ENCODE data around the gene RBM33.

Gene RBM33

DNA sequence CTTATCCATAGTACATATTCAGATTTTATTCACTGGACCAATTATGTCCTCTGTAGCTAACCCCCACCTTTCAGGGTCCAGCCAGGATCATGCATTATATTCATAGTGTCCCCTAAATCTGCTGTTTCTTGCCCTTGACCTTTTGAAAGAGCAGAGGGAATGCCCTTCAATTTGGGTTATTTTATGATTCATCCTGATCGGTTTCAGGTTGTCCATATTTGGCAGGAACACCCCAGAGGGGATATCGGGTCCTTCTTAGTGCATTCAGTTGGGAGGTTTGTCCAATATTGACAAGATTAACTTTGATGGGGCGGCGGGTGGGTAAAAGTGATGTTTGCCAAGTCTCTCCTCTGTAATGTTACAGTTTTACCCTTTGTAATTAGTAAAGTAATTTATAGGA, 106.9 kb downstream of the RBM33 start:
- no peak overlapping the region for H3K4me3 ChIP-seq (ENCODE audit: control insufficient read depth, low read depth, low read length)
- TF ChIP-seq, protein P1, sequence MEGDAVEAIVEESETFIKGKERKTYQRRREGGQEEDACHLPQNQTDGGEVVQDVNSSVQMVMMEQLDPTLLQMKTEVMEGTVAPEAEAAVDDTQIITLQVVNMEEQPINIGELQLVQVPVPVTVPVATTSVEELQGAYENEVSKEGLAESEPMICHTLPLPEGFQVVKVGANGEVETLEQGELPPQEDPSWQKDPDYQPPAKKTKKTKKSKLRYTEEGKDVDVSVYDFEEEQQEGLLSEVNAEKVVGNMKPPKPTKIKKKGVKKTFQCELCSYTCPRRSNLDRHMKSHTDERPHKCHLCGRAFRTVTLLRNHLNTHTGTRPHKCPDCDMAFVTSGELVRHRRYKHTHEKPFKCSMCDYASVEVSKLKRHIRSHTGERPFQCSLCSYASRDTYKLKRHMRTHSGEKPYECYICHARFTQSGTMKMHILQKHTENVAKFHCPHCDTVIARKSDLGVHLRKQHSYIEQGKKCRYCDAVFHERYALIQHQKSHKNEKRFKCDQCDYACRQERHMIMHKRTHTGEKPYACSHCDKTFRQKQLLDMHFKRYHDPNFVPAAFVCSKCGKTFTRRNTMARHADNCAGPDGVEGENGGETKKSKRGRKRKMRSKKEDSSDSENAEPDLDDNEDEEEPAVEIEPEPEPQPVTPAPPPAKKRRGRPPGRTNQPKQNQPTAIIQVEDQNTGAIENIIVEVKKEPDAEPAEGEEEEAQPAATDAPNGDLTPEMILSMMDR (conservative IDR thresholded peaks at IDR 0.05; ENCODE audit: control insufficient read depth, insufficient read depth, low read depth, low read length), result no peak
- DNase-seq (ENCODE audit: low read depth), result no peak

DNA sequence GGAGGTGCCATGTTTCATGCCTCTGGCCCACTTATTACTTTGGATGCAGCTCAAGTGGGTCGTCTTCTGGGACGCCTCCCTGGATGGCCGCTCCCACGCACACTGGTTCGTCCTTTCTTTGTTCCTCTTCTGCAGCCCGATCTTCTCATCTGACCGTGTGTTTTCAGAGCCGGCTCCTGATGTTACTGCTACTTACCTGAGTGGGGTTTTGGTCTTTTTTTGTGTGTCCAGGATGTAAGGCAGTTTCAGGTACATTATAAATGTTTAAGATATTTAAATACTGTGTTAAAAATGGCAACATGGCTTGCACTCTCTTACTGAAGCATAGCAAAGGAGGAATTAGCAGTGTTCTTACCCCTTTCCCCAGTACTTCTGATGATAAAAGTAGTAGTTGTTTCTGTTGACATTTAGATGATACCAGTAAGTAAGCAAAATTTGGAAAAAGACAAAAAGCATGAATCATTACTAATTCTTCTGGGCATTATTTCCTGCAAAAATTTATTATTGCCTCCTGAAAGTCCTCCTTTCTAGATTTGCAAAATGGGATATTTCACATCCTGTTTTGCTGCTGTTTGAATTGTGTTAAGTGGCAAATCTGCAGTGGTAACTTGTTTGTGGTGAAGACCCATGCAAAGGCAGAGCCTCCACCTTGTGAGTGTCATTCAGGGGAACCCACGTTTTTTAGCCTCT, 108.4 kb downstream of the RBM33 start:
- DNase-seq (ENCODE audit: low read depth), result no peak
- H3K4me3 ChIP-seq (ENCODE audit: control insufficient read depth, low read depth, low read length), result no peak overlapping the region
- TF ChIP-seq, protein P1 (conservative IDR thresholded peaks at IDR 0.05; ENCODE audit: control insufficient read depth, insufficient read depth, low read depth, low read length), result no peak

DNA sequence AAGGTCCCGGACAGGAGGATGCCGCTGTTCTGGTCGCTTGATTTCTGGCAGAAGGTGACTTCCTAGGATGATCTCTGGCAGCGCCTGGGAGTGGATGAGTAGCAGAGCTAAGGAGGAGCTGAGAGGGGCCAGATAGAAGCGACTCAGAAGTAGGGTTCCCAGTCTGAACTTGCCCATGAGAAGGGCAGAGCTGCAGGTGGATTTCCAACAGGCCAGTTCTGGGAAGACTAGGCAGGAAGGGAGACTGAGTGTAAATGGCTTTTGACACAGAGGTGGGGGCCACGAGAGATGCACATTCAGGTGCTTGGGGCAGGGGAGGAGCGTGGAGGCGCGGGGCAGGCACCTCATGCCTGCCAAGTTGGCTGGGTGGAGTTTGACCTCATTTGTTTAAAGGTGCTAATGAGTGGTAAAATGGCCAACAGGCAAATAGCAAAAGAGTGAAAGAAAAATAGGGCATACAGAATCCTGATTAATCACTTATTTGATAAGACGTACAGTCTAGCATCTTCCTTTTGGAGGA, 109.0 kb downstream of the RBM33 start:
- H3K4me3 ChIP-seq (ENCODE audit: control insufficient read depth, low read depth, low read length), result no peak overlapping the region
- DNase-seq (ENCODE audit: low read depth), result peak; percentile 31
- TF ChIP-seq, protein P1 (conservative IDR thresholded peaks at IDR 0.05; ENCODE audit: control insufficient read depth, insufficient read depth, low read depth, low read length), result no peak

DNA sequence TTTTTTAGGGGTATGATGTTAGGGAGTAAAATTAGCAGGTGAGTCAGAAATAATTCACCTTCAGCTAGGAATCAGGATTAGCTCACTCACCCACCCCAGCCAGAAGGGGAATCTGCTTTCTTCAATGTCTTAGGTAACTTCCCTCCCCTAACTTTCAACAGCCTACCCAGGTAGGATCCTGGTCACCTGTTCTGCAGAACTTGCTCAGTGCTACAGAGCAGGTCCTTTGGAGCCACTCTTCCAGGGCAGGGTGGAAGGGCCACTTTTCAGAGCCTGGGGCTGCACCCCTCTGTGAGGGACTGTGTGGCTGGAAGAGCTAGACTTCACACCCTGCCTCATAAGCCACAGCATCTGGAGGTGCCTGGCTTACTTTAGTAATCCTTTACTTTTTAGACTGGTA, 109.7 kb downstream of the RBM33 start:
- H3K4me3 ChIP-seq (ENCODE audit: control insufficient read depth, low read depth, low read length), result no peak overlapping the region
- DNase-seq (ENCODE audit: low read depth), result no peak
- TF ChIP-seq, protein P1 (conservative IDR thresholded peaks at IDR 0.05; ENCODE audit: control insufficient read depth, insufficient read depth, low read depth, low read length), result no peak

DNA sequence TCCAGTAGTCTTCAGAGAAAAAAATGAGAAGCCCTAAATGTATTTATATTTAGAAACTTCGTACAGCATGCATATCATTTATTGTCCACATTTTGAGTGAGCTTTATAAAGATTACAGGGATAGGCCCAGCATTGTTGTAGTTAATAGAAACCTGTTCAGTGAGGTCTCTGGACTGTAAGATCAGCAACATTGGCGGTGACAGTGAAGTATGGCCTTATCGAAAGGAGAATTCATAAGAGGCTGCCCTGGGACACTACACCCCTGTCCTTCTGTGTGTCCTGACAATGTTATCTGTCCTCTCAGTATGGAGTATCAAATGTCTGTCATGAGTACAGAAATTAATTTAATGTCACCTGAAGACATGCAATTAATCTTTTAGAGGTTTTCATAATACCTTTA, 110.6 kb downstream of the RBM33 start:
- no peak overlapping the region for H3K4me3 ChIP-seq (ENCODE audit: control insufficient read depth, low read depth, low read length)
- DNase-seq (ENCODE audit: low read depth), result no peak
- TF ChIP-seq, protein P1 (conservative IDR thresholded peaks at IDR 0.05; ENCODE audit: control insufficient read depth, insufficient read depth, low read depth, low read length), result no peak

DNA sequence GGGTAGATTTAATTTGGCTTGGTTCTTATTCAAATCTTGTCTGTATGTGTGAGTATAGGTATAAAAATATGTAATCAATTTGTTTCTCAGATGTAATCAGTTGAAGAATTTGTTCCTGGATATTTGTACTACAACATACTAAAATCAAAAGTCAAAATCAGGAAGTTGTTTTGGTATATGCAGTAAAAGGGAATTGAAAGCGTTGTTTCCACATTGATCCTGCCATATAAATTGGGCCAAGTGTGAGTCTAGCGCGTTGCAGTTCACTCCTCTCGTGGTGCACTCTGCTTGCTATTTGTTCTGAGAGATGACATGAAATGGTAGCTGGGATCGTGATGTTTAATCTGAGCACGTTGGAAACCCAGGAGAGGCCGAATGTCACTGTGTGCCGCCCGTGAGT, 111.9 kb downstream of the RBM33 start:
- DNase-seq (ENCODE audit: low read depth), result no peak
- TF ChIP-seq, protein P1 (conservative IDR thresholded peaks at IDR 0.05; ENCODE audit: control insufficient read depth, insufficient read depth, low read depth, low read length), result no peak
- no peak overlapping the region for H3K4me3 ChIP-seq (ENCODE audit: control insufficient read depth, low read depth, low read length)
